ENCODE measurements around the gene EEF1A2.

The EEF1A2 gene

GRCh38 chr20:63525185-63525584 is 26.3 kb upstream of the EEF1A2 start:
- peaks cover 25% of the 10 kb centered on the region for H3K36me3 ChIP-seq (ENCODE audit: insufficient read depth, low read length)
- no peak for DNase-seq
- H4K20me1 ChIP-seq (ENCODE audit: insufficient read depth, low read length) = peaks cover 35% of the 10 kb centered on the region
- no peak overlapping the region for H3K4me2 ChIP-seq (ENCODE audit: insufficient read depth, low read length)
- H3K9ac ChIP-seq (ENCODE audit: low read depth, low read length) = no peak overlapping the region
- H3K27me3 ChIP-seq (ENCODE audit: insufficient read depth, low read length, poor library complexity) = peaks cover under 1% of the 10 kb centered on the region
- ATAC-seq (ENCODE audit: insufficient read depth, low read depth) = no peak
- TF ChIP-seq EZH2 (IDR thresholded peaks at IDR 0.05; ENCODE audit: borderline replicate concordance, low read depth, low read length, severe bottlenecking) (no peak), CTCF (IDR thresholded peaks at IDR 0.05; ENCODE audit: borderline replicate concordance, extremely low read depth, low read length, poor library complexity, severe bottlenecking) (no peak)
- H3K4me1 ChIP-seq (ENCODE audit: insufficient read depth, low read length) = peaks cover 18% of the 10 kb centered on the region
- no peak overlapping the region for H3K27ac ChIP-seq (ENCODE audit: low read length)
- H3K79me2 ChIP-seq (ENCODE audit: insufficient read depth, low read length) = peaks cover 11% of the 10 kb centered on the region
- H3K4me3 ChIP-seq (ENCODE audit: low read depth in 1 of 2, low read length in 2 of 2) = no peak overlapping the region
- peaks cover 5% of the 10 kb centered on the region for H3K9me3 ChIP-seq (ENCODE audit: insufficient read depth, low read length, severe bottlenecking)
- no peak overlapping the region for H2AFZ ChIP-seq (ENCODE audit: low read depth, low read length)

- H3K9me3 ChIP-seq (ENCODE audit: insufficient read depth, low read length, severe bottlenecking) = peaks cover 5% of the 10 kb centered on the region
- DNase-seq = no peak
- H3K4me3 ChIP-seq (ENCODE audit: low read depth in 1 of 2, low read length in 2 of 2) = no peak overlapping the region
- no peak overlapping the region for H3K27ac ChIP-seq (ENCODE audit: low read length)
- no peak for TF ChIP-seq EZH2 (IDR thresholded peaks at IDR 0.05; ENCODE audit: borderline replicate concordance, low read depth, low read length, severe bottlenecking)
- TF ChIP-seq CTCF (IDR thresholded peaks at IDR 0.05; ENCODE audit: borderline replicate concordance, extremely low read depth, low read length, poor library complexity, severe bottlenecking) = no peak
- H3K79me2 ChIP-seq (ENCODE audit: insufficient read depth, low read length) = peaks cover 11% of the 10 kb centered on the region
- H4K20me1 ChIP-seq (ENCODE audit: insufficient read depth, low read length) = peaks cover 22% of the 10 kb centered on the region
- no peak overlapping the region for H3K4me2 ChIP-seq (ENCODE audit: insufficient read depth, low read length)
- no peak overlapping the region for H3K9ac ChIP-seq (ENCODE audit: low read depth, low read length)
- H2AFZ ChIP-seq (ENCODE audit: low read depth, low read length) = no peak overlapping the region
- H3K4me1 ChIP-seq (ENCODE audit: insufficient read depth, low read length) = peaks cover 27% of the 10 kb centered on the region
- peaks cover 5% of the 10 kb centered on the region for H3K27me3 ChIP-seq (ENCODE audit: insufficient read depth, low read length, poor library complexity)
- peaks cover 25% of the 10 kb centered on the region for H3K36me3 ChIP-seq (ENCODE audit: insufficient read depth, low read length)
- ATAC-seq (ENCODE audit: insufficient read depth, low read depth) = no peak
Measured at GRCh38 chr20:63522981-63523611, 24.2 kb upstream of the EEF1A2 start.

- Histone ChIP-seq H3K4me3 (ENCODE audit: low read depth in 1 of 2, low read length in 2 of 2) (peak overlapping the region in 1 of 2 experiments; percentile 19; a peak in 2 of 4 replicates), H2AFZ (ENCODE audit: low read depth, low read length) (no peak overlapping the region), H3K79me2 (ENCODE audit: insufficient read depth, low read length) (peaks cover 11% of the 10 kb centered on the region), H3K4me2 (ENCODE audit: insufficient read depth, low read length) (peak overlapping the region; percentile 51), H4K20me1 (ENCODE audit: insufficient read depth, low read length) (peaks cover 22% of the 10 kb centered on the region), H3K9me3 (ENCODE audit: insufficient read depth, low read length, severe bottlenecking) (peaks cover 5% of the 10 kb centered on the region), H3K27ac (ENCODE audit: low read length) (no peak overlapping the region), H3K36me3 (ENCODE audit: insufficient read depth, low read length) (peaks cover 25% of the 10 kb centered on the region), H3K4me1 (ENCODE audit: insufficient read depth, low read length) (peaks cover 27% of the 10 kb centered on the region), H3K27me3 (ENCODE audit: insufficient read depth, low read length, poor library complexity) (peaks cover 5% of the 10 kb centered on the region), H3K9ac (ENCODE audit: low read depth, low read length) (no peak overlapping the region)
- no peak for TF ChIP-seq EZH2 (IDR thresholded peaks at IDR 0.05; ENCODE audit: borderline replicate concordance, low read depth, low read length, severe bottlenecking)
- TF ChIP-seq CTCF (IDR thresholded peaks at IDR 0.05; ENCODE audit: borderline replicate concordance, extremely low read depth, low read length, poor library complexity, severe bottlenecking) = no peak
- ATAC-seq (ENCODE audit: insufficient read depth, low read depth) = no peak
- no peak for DNase-seq
Measured at GRCh38 chr20:63522091-63522868, 23.4 kb upstream of the EEF1A2 start.

Measured in DND-41 (cell line).